Osteoblast (primary cell): ENCODE results near the gene M1AP. TPM values are rescaled to one million over a fixed set of nuclear protein-coding genes. Genes with fewer than 3 reads are reported as not detected.

Experiments
- DNase-seq: peaks from one replicate; pipeline ENCODE4 v3.0.0; 2011; ENCODE audit warnings: low spot score, mixed read lengths; ENCODE audit not compliant: insufficient read length; ENCODE audit errors: missing footprints
- H2AFZ ChIP-seq: 2 replicates; pipeline ENCODE4 v1.6.0; 2011; ENCODE audit warnings: mild to moderate bottlenecking, low read length
- H3K27ac ChIP-seq: 2 replicates; pipeline ENCODE4 v1.5.1; 2011; ENCODE audit warnings: mild to moderate bottlenecking, low read depth, low read length, moderate library complexity
- H3K27me3 ChIP-seq: 2 replicates; pipeline ENCODE4 v1.6.0; 2012; ENCODE audit warnings: mild to moderate bottlenecking, control low read depth, inconsistent platforms, low read length, moderate library complexity; ENCODE audit not compliant: insufficient read depth
- H3K36me3 ChIP-seq: 2 replicates; pipeline ENCODE4 v1.5.1; 2011; ENCODE audit warnings: mild to moderate bottlenecking, low read length, control low read depth, moderate library complexity; ENCODE audit not compliant: insufficient read depth
- H3K4me1 ChIP-seq: 2 replicates; pipeline ENCODE4 v1.5.1; 2011; ENCODE audit warnings: mild to moderate bottlenecking, low read length, control low read depth, moderate library complexity; ENCODE audit not compliant: insufficient read depth
- H3K4me2 ChIP-seq: 2 replicates; pipeline ENCODE4 v1.6.0; 2011; ENCODE audit warnings: mild to moderate bottlenecking, low read length; ENCODE audit not compliant: insufficient read depth
- H3K4me3 ChIP-seq: fragments of 200-600 bp; sonication (generic); 3 replicates; pipeline ENCODE4 v1.5.1; 2012; ENCODE audit warnings: mild to moderate bottlenecking, low read length, inconsistent platforms; ENCODE audit not compliant: insufficient read depth
- H3K79me2 ChIP-seq: 2 replicates; pipeline ENCODE4 v1.6.0; 2012; ENCODE audit warnings: mild to moderate bottlenecking, low read length, control low read depth, inconsistent platforms; ENCODE audit not compliant: insufficient read depth
- H3K9me3 ChIP-seq: 2 replicates; pipeline ENCODE4 v1.5.1; 2011; ENCODE audit warnings: low read depth, low read length, control low read depth
- H4K20me1 ChIP-seq: 2 replicates; pipeline ENCODE4 v1.6.0; 2012; ENCODE audit warnings: mild to moderate bottlenecking, low read length, control low read depth; ENCODE audit not compliant: insufficient read depth
- total RNA-seq: library from RNA; depleted of rRNA; stranded (reverse); fragments of >200 nt; gene quantifications from 2 replicates; pipeline ENCODE4 v1.2.3, GENCODE V29; 2012
- TF ChIP-seq, protein P1 (sequence below): IDR thresholded peaks from 2 replicates; pipeline ENCODE4 v1.5.1; 2011; ENCODE audit warnings: mild to moderate bottlenecking, low read depth, low read length, moderate library complexity; ENCODE audit errors: extremely low read depth

M1AP gene
- total RNA-seq, 1 donor = under 0.01 TPM

- Histone ChIP-seq H3K4me1 (peaks cover 64% of the 10 kb centered on the region), H3K79me2 (peaks cover 66% of the 10 kb centered on the region), H3K36me3 (peaks cover 39% of the 10 kb centered on the region), H3K4me3 (peak overlapping the region; percentile 93), H3K4me2 (peak overlapping the region; percentile 91), H4K20me1 (peaks cover 3% of the 10 kb centered on the region), H3K27ac (peak overlapping the region; percentile 93), H2AFZ (no peak overlapping the region), H3K27me3 (no peaks in the 10 kb centered on the region), H3K9me3 (no peaks in the 10 kb centered on the region)
- TF ChIP-seq, protein P1, sequence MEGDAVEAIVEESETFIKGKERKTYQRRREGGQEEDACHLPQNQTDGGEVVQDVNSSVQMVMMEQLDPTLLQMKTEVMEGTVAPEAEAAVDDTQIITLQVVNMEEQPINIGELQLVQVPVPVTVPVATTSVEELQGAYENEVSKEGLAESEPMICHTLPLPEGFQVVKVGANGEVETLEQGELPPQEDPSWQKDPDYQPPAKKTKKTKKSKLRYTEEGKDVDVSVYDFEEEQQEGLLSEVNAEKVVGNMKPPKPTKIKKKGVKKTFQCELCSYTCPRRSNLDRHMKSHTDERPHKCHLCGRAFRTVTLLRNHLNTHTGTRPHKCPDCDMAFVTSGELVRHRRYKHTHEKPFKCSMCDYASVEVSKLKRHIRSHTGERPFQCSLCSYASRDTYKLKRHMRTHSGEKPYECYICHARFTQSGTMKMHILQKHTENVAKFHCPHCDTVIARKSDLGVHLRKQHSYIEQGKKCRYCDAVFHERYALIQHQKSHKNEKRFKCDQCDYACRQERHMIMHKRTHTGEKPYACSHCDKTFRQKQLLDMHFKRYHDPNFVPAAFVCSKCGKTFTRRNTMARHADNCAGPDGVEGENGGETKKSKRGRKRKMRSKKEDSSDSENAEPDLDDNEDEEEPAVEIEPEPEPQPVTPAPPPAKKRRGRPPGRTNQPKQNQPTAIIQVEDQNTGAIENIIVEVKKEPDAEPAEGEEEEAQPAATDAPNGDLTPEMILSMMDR = no peak
- peak; percentile 53 for DNase-seq
Measured at GRCh38 chr2:74555610-74556103, 92.5 kb downstream of the M1AP start.

GRCh38 chr2:74554820-74555531 lies 93.2 kb downstream of the M1AP start:
- Histone ChIP-seq H3K4me1 (peaks cover 66% of the 10 kb centered on the region), H3K4me3 (peak overlapping the region; percentile 93), H2AFZ (peak overlapping the region; percentile 82), H3K27ac (peak overlapping the region; percentile 93), H3K27me3 (no peaks in the 10 kb centered on the region), H3K36me3 (peaks cover 45% of the 10 kb centered on the region), H3K9me3 (no peaks in the 10 kb centered on the region), H3K4me2 (peak overlapping the region; percentile 91), H3K79me2 (peaks cover 72% of the 10 kb centered on the region), H4K20me1 (peaks cover 3% of the 10 kb centered on the region)
- TF ChIP-seq, protein P1 = no peak
- DNase-seq = peak; percentile 92

DNA sequence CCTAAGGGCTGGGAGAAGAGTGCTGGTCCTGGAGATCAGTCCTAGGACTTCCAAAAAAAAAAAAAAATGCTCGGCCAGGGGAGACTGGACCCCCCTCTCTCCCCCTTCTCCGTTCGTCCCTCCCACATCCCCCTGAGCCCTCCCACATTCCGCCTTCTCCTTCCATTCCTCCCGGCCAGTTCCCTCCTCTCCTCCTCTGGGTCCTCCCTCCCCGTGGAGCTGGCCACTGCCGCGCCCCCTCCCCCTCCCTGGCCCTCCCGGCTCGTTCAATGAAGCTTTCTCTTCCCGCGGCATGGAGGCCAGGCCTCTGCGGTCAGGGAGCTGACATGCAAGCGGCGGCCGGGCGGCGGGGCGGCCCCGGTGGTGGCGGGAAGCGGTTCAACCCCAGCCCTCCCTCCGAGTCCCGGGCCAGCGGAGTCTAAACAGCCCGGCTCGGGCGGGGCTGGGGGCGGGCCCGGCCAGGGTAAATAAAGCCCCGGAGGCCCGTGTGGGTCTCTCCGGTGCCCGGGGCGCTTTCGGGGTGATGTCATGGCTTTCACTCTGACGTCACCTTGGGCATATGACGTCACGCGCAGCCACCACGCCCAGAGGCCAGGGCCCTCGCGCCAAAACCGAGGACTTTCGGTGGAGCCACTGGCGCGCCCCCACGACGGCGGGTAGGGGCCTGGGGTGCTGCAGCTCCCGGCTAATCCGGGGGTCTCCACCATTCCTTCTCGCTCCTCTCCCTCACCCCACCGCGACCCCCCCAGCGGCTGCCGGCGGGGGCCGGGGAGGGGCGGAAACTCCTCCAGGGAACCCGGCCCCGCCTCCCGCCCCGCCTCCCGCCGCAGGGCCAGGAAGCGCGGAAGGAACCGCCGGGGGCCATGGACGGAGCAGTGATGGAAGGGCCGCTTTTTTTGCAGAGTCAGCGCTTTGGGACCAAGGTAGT lies 94.0 kb downstream of the M1AP start, which contains the start of the genes DOK1 and LOXL3:
Gene DOK1 (plus strand): TSS at position 829 of the 928 bp plus-strand sequence. CDS start 35 bp downstream, at position 864.
Gene LOXL3 (minus strand): TSS at position 51 of the 928 bp plus-strand sequence. CDS start 1,308 bp downstream, outside the sequence.
- no peaks in the 10 kb centered on the region for H3K9me3 ChIP-seq
- peaks cover 73% of the 10 kb centered on the region for H3K4me1 ChIP-seq
- H2AFZ ChIP-seq = peak within 1 kb of the TSS; percentile 82
- TF ChIP-seq, protein P1 = no peak
- peaks cover 53% of the 10 kb centered on the region for H3K36me3 ChIP-seq
- DNase-seq = peak; percentile 99
- H3K4me2 ChIP-seq = peak within 1 kb of the TSS; percentile 91
- H3K27ac ChIP-seq = peak within 1 kb of the TSS; percentile 93
- peaks cover 81% of the 10 kb centered on the region for H3K79me2 ChIP-seq
- H3K27me3 ChIP-seq = no peaks in the 10 kb centered on the region
- H4K20me1 ChIP-seq = peaks cover 3% of the 10 kb centered on the region
- H3K4me3 ChIP-seq = peak within 1 kb of the TSS; percentile 93
